HepG2 (cell line): ENCODE data around the gene JAKMIP2. TPM values are rescaled to one million over a fixed set of nuclear protein-coding genes. Genes with fewer than 3 reads are reported as not detected.

Experiments
- ATAC-seq: fragments of 200-7000 bp; cut with Tn5 transposase; 3 replicates; pipeline ENCODE4 v1.9.1; 2020; ENCODE audit warnings: mild to moderate bottlenecking, moderate library complexity
- BruUV-seq: library from RNA; stranded (reverse); fragments of 400-500 nt; replicated peaks from 2 replicates; lab custom pipeline; 2021; lab: Mats Ljungman, UMichigan
- CTCF ChIA-PET: fragments of 300-600 bp; formaldehyde crosslinking; extraction: SDS; loops from one replicate; lab custom pipeline; 2021; ENCODE audit warnings: low total read pairs, inconsistent platforms, low intra/inter-chr PET ratio; lab: Yijun Ruan, JAX
- POLR2A ChIA-PET: fragments of 350-600 bp; sonication (Branson Sonifier 250); formaldehyde crosslinking; loops from one replicate; lab custom pipeline; 2020; ENCODE audit warnings: antibody characterized with exemption, inconsistent platforms; lab: Yijun Ruan, JAX
- DNase-seq: peaks from one replicate; pipeline ENCODE4 v3.0.0-alpha.2; 2015; ENCODE audit warnings: low spot score
- FAIRE-seq: peaks from 3 replicates; lab custom pipeline; 2011; peaks lifted over from hg19 to GRCh38; lab: Jason Lieb, UNC
- H2AFZ ChIP-seq: one replicate; pipeline ENCODE4 v1.6.1; 2011; ENCODE audit warnings: low read length, inconsistent platforms
- H3K27ac ChIP-seq: fragments of 300-600 bp; 3 replicates; pipeline ENCODE4 v1.8.0; 2011; ENCODE audit warnings: mixed run types, mild to moderate bottlenecking, mixed read lengths, low read length, inconsistent platforms; ENCODE audit not compliant: insufficient read depth; ENCODE audit errors: extremely low read length
- H3K27me3 ChIP-seq, 2 experiments: fragments of 200-600 bp in 1 of 2; 2 replicates in 1 of 2; 3 replicates in 1 of 2; pipeline versions ENCODE4 v1.6.0 to v1.8.0; 2011; ENCODE audit warnings: low read length in 2 of 2, mild to moderate bottlenecking in 2 of 2, moderate library complexity in 2 of 2, inconsistent platforms in 1 of 2; ENCODE audit not compliant: insufficient read depth in 2 of 2, control insufficient read depth in 1 of 2
- H3K36me3 ChIP-seq, 2 experiments: fragments of 200-600 bp in 1 of 2; replicated peaks in 1 of 2; 2 replicates in 1 of 2; 3 replicates in 1 of 2; pipeline versions ENCODE4 v1.5.1 to v1.8.0; 2011; ENCODE audit warnings: low read length in 2 of 2, inconsistent platforms in 1 of 2; ENCODE audit not compliant: insufficient read depth in 2 of 2, control insufficient read depth in 1 of 2
- H3K4me1 ChIP-seq: 2 replicates; pipeline ENCODE4 v1.5.1; 2012; ENCODE audit warnings: low read length, inconsistent platforms; ENCODE audit not compliant: insufficient read depth
- H3K4me2 ChIP-seq: 2 replicates; pipeline ENCODE4 v1.6.0; 2011; ENCODE audit warnings: low read depth, low read length, inconsistent platforms
- H3K4me3 ChIP-seq, 3 experiments: fragments of 200-600 bp in 1 of 3; sonication (generic), shearing (Covaris generic) in 1 of 3; replicated peaks in 1 of 3; 2 replicates each; pipeline ENCODE4 v1.5.1; 2011 to 2016; ENCODE audit warnings: low read length in 3 of 3, inconsistent platforms in 2 of 3, low read depth in 2 of 3, mild to moderate bottlenecking in 2 of 3, control low read depth in 1 of 3, mixed read lengths in 1 of 3; ENCODE audit not compliant: insufficient read depth in 1 of 3
- H3K79me2 ChIP-seq: one replicate; pipeline ENCODE4 v1.6.1; 2011; ENCODE audit warnings: low read length, inconsistent platforms; ENCODE audit not compliant: insufficient read depth
- H3K9ac ChIP-seq: 2 replicates; pipeline ENCODE4 v1.6.0; 2011; ENCODE audit warnings: mild to moderate bottlenecking, low read depth, low read length, inconsistent platforms; ENCODE audit not compliant: insufficient read depth
- H3K9me3 ChIP-seq: 2 replicates; pipeline ENCODE4 v1.5.1; 2012; ENCODE audit warnings: mild to moderate bottlenecking, low read length
- H4K20me1 ChIP-seq: 2 replicates; pipeline ENCODE4 v1.6.0; 2011; ENCODE audit warnings: inconsistent platforms, mild to moderate bottlenecking, low read length, moderate library complexity; ENCODE audit not compliant: insufficient read depth
- BRD4 ChIP-seq: sonication (generic); formaldehyde crosslinking; IDR thresholded peaks from 2 replicates; pipeline ENCODE4 v1.4.0; 2020; ENCODE audit warnings: missing genetic modification reagents
- CAMTA2 ChIP-seq: sonication (generic); formaldehyde crosslinking; IDR thresholded peaks from 2 replicates; pipeline ENCODE4 v1.4.0; 2020; ENCODE audit warnings: mild to moderate bottlenecking, missing genetic modification reagents, borderline replicate concordance
- CHCHD3 ChIP-seq: sonication (generic); formaldehyde crosslinking; IDR thresholded peaks from 2 replicates; pipeline ENCODE4 v1.8.0; 2022; ENCODE audit warnings: mild to moderate bottlenecking, missing genetic modification reagents, moderate library complexity
- DR1 ChIP-seq: sonication (generic); formaldehyde crosslinking; IDR thresholded peaks from 2 replicates; pipeline ENCODE4 v1.8.0; 2021; ENCODE audit warnings: mild to moderate bottlenecking, missing genetic modification reagents, inconsistent platforms
- HDAC1 ChIP-seq: sonication (generic); formaldehyde crosslinking; IDR thresholded peaks from 2 replicates; pipeline ENCODE4 v1.5.1; 2020; ENCODE audit warnings: mild to moderate bottlenecking, missing genetic modification reagents
- KMT2A ChIP-seq: sonication (generic); formaldehyde crosslinking; IDR thresholded peaks from 2 replicates; pipeline ENCODE4 v1.4.0; 2020; ENCODE audit warnings: missing genetic modification reagents
- NONO ChIP-seq, 2 experiments: fragments of 450-650 bp in 1 of 2; sonication (generic) in 1 of 2; formaldehyde crosslinking in 1 of 2; IDR thresholded peaks in 1 of 2; conservative IDR thresholded peaks in 1 of 2; 2 replicates each; pipeline versions ENCODE4 v1.6.1 to v1.8.0; 2017 to 2022; ENCODE audit warnings: mild to moderate bottlenecking in 1 of 2, missing genetic modification reagents in 1 of 2, moderate library complexity in 1 of 2
- RBAK ChIP-seq: sonication (generic); formaldehyde crosslinking; IDR thresholded peaks from 2 replicates; pipeline ENCODE4 v1.5.1; 2020; ENCODE audit warnings: mild to moderate bottlenecking, missing genetic modification reagents
- RCOR2 ChIP-seq: IDR thresholded peaks from 2 replicates; pipeline ENCODE4 v1.6.1; 2016; ENCODE audit warnings: missing biosample characterization, missing genetic modification reagents
- RELA ChIP-seq: sonication (generic); formaldehyde crosslinking; IDR thresholded peaks from 2 replicates; pipeline ENCODE4 v1.4.0; 2020; ENCODE audit warnings: missing genetic modification reagents
- REXO4 ChIP-seq: sonication (generic); formaldehyde crosslinking; IDR thresholded peaks from 2 replicates; pipeline ENCODE4 v1.8.0; 2022; ENCODE audit warnings: missing genetic modification reagents, mild to moderate bottlenecking, borderline replicate concordance
- SP2 ChIP-seq: sonication (generic); formaldehyde crosslinking; IDR thresholded peaks from 2 replicates; pipeline ENCODE4 v1.5.1; 2020; ENCODE audit warnings: mild to moderate bottlenecking, missing genetic modification reagents
- SPEN ChIP-seq: sonication (generic); formaldehyde crosslinking; IDR thresholded peaks from 2 replicates; pipeline ENCODE4 v1.5.1; 2020; ENCODE audit warnings: low read depth, mild to moderate bottlenecking, missing genetic modification reagents
- ZNF431 ChIP-seq: sonication (generic); formaldehyde crosslinking; IDR thresholded peaks from 2 replicates; pipeline ENCODE4 v1.9.0; 2022; ENCODE audit warnings: missing genetic modification reagents, low read depth, mild to moderate bottlenecking, borderline replicate concordance
- ZSCAN12 ChIP-seq: sonication (generic); formaldehyde crosslinking; IDR thresholded peaks from 2 replicates; pipeline ENCODE4 v1.9.0; 2021; ENCODE audit warnings: mild to moderate bottlenecking, missing genetic modification reagents
- WGBS: methylation state at CpG from one replicate; pipeline ENCODE4 v1.1.6; 2017; ENCODE audit warnings: low lambda C conversion rate; 5-methylcytosine and 5-hydroxymethylcytosine counted together
- in situ Hi-C: cut with HindIII; loops from 2 replicates; pipeline ENCODE4 v1.10.0; 2017; ENCODE audit warnings: low pct_unique_long_range_greater_than_20kb; ENCODE audit not compliant: extremely low pct_ligation_motif_present
- intact Hi-C: fragments of 100-400 bp; cut with micrococcal nuclease; formaldehyde crosslinking; loops from one replicate; pipeline ENCODE4 v1.10.0; 2022; ENCODE audit not compliant: unreplicated experiment
- polyA plus RNA-seq, 8 experiments: library from polyadenylated mRNA; depleted of rRNA in 3 of 8; stranded (reverse) in 7 of 8; unstranded in 1 of 8; fragments of >200 nt; fragmentation: Illumina TruSeq in 4 of 8; extraction: Trizol in 4 of 8; gene quantifications; 2 replicates each; pipeline versions ENCODE4 v1.2.1 to v1.2.3, GENCODE V29; 2011 to 2016; ENCODE audit warnings: low read depth in 4 of 8, missing spikeins in 1 of 8, mixed read lengths in 1 of 8; ENCODE audit not compliant: insufficient read depth in 1 of 8
- total RNA-seq, 5 experiments: library from RNA; depleted of rRNA; stranded (reverse); fragments of >200 nt; fragmentation: Illumina TruSeq; extraction: Trizol; gene quantifications; 2 replicates each; pipeline ENCODE4 v1.2.3, GENCODE V29; 2016; ENCODE audit warnings: low read depth in 1 of 5
- TF ChIP-seq, protein P1 (sequence below): sonication (generic); formaldehyde crosslinking; IDR thresholded peaks from 2 replicates; pipeline ENCODE4 v1.5.0; 2020; ENCODE audit warnings: mild to moderate bottlenecking, missing genetic modification reagents
- TF ChIP-seq, protein P2 (sequence below): sonication (generic); formaldehyde crosslinking; IDR thresholded peaks from 2 replicates; pipeline ENCODE4 v1.5.0; 2020; ENCODE audit warnings: mild to moderate bottlenecking, missing genetic modification reagents
- TF ChIP-seq, protein P3 (sequence below): sonication (generic); formaldehyde crosslinking; IDR thresholded peaks from 2 replicates; pipeline ENCODE4 v1.8.1; 2023; ENCODE audit warnings: missing genetic modification reagents, mild to moderate bottlenecking, borderline replicate concordance
- TF ChIP-seq, protein P4 (sequence below): sonication (generic); formaldehyde crosslinking; IDR thresholded peaks from 2 replicates; pipeline ENCODE4 v1.4.0; 2020; ENCODE audit warnings: missing genetic modification reagents

Gene JAKMIP2
- total and polyA plus RNA-seq, 2 of the 13 experiments (the other 11 are each of a cell fraction or from before 2014, with no cell fraction given) = 0.04 to 2.1 TPM

DNA sequence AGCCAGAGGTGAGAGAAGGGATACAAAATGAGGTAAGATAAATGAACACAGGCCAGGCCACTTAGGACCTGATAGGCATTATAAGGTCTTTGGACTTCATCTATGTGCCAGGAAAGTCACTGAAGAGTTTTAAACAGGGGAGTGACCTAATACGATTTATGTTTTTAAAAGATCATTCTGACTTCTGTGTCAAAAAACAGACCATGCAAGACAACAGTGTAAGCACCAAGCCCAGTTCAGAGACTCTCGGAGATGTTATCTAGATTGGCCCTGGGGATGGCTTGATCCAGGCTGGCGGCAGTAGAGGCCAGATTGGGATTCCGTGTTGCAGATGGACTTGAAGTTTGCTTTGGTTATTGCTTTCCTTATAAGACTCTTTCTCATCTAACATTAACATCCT, 229.6 kb downstream of the JAKMIP2 start:
- 8% methylated on average over 4 of the region's 4 CpGs for WGBS
- in situ Hi-C loops = no loop called here
- Histone ChIP-seq H3K36me3 (no peaks in the 10 kb centered on the region), H3K9me3 (no peaks in the 10 kb centered on the region), H3K79me2 (no peaks in the 10 kb centered on the region), H3K27ac (no peak overlapping the region), H2AFZ (no peak overlapping the region), H3K27me3 (peaks cover 0 to 1% of the 10 kb centered on the region in 2 experiments; a peak in 1 of 5 replicates), H3K4me3 (no peak overlapping the region), H4K20me1 (no peaks in the 10 kb centered on the region), H3K9ac (no peak overlapping the region), H3K4me1 (no peaks in the 10 kb centered on the region), H3K4me2 (no peak overlapping the region)
- TF ChIP-seq KMT2A (no peak), DR1 (CRISPR knock-in tag) (no peak), RELA (CRISPR knock-in tag) (no peak), REXO4 (CRISPR knock-in tag) (no peak), BRD4 (no peak), NONO (IDR thresholded peaks at IDR 0.05) (no peak), NONO (CRISPR knock-in tag; conservative IDR thresholded peaks at IDR 0.05) (no peak), SP2 (CRISPR knock-in tag) (no peak), ZNF431 (CRISPR knock-in tag) (no peak), CAMTA2 (CRISPR knock-in tag) (no peak), RBAK (CRISPR knock-in tag) (no peak), CHCHD3 (CRISPR knock-in tag) (no peak), SPEN (CRISPR knock-in tag) (no peak), HDAC1 (CRISPR knock-in tag) (no peak), RCOR2 (CRISPR knock-in tag) (no peak), ZSCAN12 (no peak)
- TF ChIP-seq, protein P1, sequence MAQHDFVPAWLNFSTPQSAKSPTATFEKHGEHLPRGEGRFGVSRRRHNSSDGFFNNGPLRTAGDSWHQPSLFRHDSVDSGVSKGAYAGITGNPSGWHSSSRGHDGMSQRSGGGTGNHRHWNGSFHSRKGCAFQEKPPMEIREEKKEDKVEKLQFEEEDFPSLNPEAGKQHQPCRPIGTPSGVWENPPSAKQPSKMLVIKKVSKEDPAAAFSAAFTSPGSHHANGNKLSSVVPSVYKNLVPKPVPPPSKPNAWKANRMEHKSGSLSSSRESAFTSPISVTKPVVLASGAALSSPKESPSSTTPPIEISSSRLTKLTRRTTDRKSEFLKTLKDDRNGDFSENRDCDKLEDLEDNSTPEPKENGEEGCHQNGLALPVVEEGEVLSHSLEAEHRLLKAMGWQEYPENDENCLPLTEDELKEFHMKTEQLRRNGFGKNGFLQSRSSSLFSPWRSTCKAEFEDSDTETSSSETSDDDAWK (CRISPR knock-in tag) = no peak
- TF ChIP-seq, protein P2, sequence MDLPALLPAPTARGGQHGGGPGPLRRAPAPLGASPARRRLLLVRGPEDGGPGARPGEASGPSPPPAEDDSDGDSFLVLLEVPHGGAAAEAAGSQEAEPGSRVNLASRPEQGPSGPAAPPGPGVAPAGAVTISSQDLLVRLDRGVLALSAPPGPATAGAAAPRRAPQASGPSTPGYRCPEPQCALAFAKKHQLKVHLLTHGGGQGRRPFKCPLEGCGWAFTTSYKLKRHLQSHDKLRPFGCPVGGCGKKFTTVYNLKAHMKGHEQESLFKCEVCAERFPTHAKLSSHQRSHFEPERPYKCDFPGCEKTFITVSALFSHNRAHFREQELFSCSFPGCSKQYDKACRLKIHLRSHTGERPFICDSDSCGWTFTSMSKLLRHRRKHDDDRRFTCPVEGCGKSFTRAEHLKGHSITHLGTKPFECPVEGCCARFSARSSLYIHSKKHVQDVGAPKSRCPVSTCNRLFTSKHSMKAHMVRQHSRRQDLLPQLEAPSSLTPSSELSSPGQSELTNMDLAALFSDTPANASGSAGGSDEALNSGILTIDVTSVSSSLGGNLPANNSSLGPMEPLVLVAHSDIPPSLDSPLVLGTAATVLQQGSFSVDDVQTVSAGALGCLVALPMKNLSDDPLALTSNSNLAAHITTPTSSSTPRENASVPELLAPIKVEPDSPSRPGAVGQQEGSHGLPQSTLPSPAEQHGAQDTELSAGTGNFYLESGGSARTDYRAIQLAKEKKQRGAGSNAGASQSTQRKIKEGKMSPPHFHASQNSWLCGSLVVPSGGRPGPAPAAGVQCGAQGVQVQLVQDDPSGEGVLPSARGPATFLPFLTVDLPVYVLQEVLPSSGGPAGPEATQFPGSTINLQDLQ (CRISPR knock-in tag) = no peak
- TF ChIP-seq, protein P3, sequence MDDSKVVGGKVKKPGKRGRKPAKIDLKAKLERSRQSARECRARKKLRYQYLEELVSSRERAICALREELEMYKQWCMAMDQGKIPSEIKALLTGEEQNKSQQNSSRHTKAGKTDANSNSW (CRISPR knock-in tag) = no peak
- TF ChIP-seq, protein P4, sequence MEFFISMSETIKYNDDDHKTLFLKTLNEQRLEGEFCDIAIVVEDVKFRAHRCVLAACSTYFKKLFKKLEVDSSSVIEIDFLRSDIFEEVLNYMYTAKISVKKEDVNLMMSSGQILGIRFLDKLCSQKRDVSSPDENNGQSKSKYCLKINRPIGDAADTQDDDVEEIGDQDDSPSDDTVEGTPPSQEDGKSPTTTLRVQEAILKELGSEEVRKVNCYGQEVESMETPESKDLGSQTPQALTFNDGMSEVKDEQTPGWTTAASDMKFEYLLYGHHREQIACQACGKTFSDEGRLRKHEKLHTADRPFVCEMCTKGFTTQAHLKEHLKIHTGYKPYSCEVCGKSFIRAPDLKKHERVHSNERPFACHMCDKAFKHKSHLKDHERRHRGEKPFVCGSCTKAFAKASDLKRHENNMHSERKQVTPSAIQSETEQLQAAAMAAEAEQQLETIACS = no peak
- DNase-seq (no peak), ATAC-seq (no peak), FAIRE-seq (no peak)
- no TSS peak for BruUV-seq
- POLR2A ChIA-PET = no interaction called here
- intact Hi-C loops = no loop called here
- CTCF ChIA-PET = no interaction called here
